Neural cell (in vitro differentiated cells): Measurements from ENCODE around the gene INS. TPM values are rescaled to one million over a fixed set of nuclear protein-coding genes. Genes with fewer than 3 reads are reported as not detected.

Experiments used
- H2AFZ ChIP-seq: fragments of 200-600, 300-800 bp; sonication (generic), shearing (Covaris generic); 2 replicates; pipeline ENCODE4 v1.6.0; 2014; ENCODE audit warnings: low read depth, mild to moderate bottlenecking, antibody characterized with exemption, low read length, moderate library complexity
- H3F3A ChIP-seq: fragments of 200-600 bp; shearing (Covaris generic); 2 replicates; pipeline ENCODE4 v1.6.1; 2016; ENCODE audit warnings: mild to moderate bottlenecking, moderate library complexity, mixed read lengths, antibody characterized with exemption, low read length; ENCODE audit not compliant: insufficient read depth, poor library complexity, severe bottlenecking
- H3K27ac ChIP-seq: fragments of 200-600, 300-800 bp; sonication (generic), shearing (Covaris generic); 2 replicates; pipeline ENCODE4 v1.5.1; 2014; ENCODE audit warnings: mild to moderate bottlenecking, low read length, moderate library complexity
- H3K27me3 ChIP-seq: fragments of 300-800, 200-600 bp; sonication (generic), shearing (Covaris generic); 2 replicates; pipeline ENCODE4 v1.6.0; 2014; ENCODE audit warnings: mild to moderate bottlenecking, low read depth, low read length, moderate library complexity; ENCODE audit not compliant: insufficient read depth
- H3K36me3 ChIP-seq: fragments of 300-800, 200-600 bp; sonication (generic), shearing (Covaris generic); 2 replicates; pipeline ENCODE4 v1.5.1; 2014; ENCODE audit warnings: mild to moderate bottlenecking, antibody characterized with exemption, low read length, moderate library complexity; ENCODE audit not compliant: insufficient read depth
- H3K4me2 ChIP-seq: fragments of 300-800, 200-600 bp; sonication (generic), shearing (Covaris generic); 2 replicates; pipeline ENCODE4 v1.6.0; 2014; ENCODE audit warnings: mild to moderate bottlenecking, low read length
- H3K4me3 ChIP-seq: fragments of 300-800, 200-600 bp; sonication (generic), shearing (Covaris generic); 2 replicates; pipeline ENCODE4 v1.5.1; 2014; ENCODE audit warnings: mild to moderate bottlenecking, low read length, moderate library complexity
- H3K79me2 ChIP-seq: fragments of 200-600 bp; shearing (Covaris generic); replicated peaks from 2 replicates; pipeline ENCODE4 v1.6.0; 2014; ENCODE audit warnings: mild to moderate bottlenecking, low read length, moderate library complexity; ENCODE audit not compliant: insufficient read depth
- H3K9ac ChIP-seq: fragments of 300-800, 200-600 bp; sonication (generic), shearing (Covaris generic); 2 replicates; pipeline ENCODE4 v1.6.1; 2016; ENCODE audit warnings: mild to moderate bottlenecking, low read length, mixed read lengths
- H3K9me2 ChIP-seq: fragments of 200-600 bp; shearing (Covaris generic); 2 replicates; pipeline ENCODE4 v1.6.1; 2016; ENCODE audit warnings: mild to moderate bottlenecking, low read length, mixed read lengths; ENCODE audit not compliant: insufficient read depth
- H3K9me3 ChIP-seq: fragments of 200-600, 300-800 bp; sonication (generic), shearing (Covaris generic); 2 replicates; pipeline ENCODE4 v1.6.1; 2016; ENCODE audit warnings: mild to moderate bottlenecking, mixed run types, low read length, moderate library complexity, mixed read lengths
- H4K20me1 ChIP-seq: fragments of 200-600 bp; shearing (Covaris generic); 2 replicates; pipeline ENCODE4 v1.6.1; 2016; ENCODE audit warnings: mild to moderate bottlenecking, mixed run types; ENCODE audit not compliant: insufficient read depth
- CTCF ChIP-seq: fragments of 450-650 bp; IDR thresholded peaks from 2 replicates; pipeline ENCODE4 v1.5.1; 2014; ENCODE audit warnings: antibody characterized with exemption, mild to moderate bottlenecking, moderate library complexity; ENCODE audit not compliant: poor library complexity, severe bottlenecking
- EP300 ChIP-seq: fragments of 450-650 bp; conservative IDR thresholded peaks from 2 replicates; pipeline ENCODE4 v1.6.1; 2014; ENCODE audit warnings: antibody characterized with exemption, mild to moderate bottlenecking, moderate library complexity; ENCODE audit not compliant: poor library complexity, severe bottlenecking
- EZH2 ChIP-seq: fragments of 200-600, 300-800 bp; shearing (Covaris generic), sonication (generic); IDR thresholded peaks from 2 replicates; pipeline ENCODE4 v1.6.1; 2014; ENCODE audit warnings: antibody characterized with exemption, low read length, borderline replicate concordance, mild to moderate bottlenecking; ENCODE audit not compliant: insufficient read depth, poor library complexity, severe bottlenecking
- MXI1 ChIP-seq: fragments of 450-650 bp; conservative IDR thresholded peaks from 2 replicates; pipeline ENCODE4 v1.6.1; 2014; ENCODE audit warnings: antibody characterized with exemption, mild to moderate bottlenecking; ENCODE audit not compliant: poor library complexity, severe bottlenecking
- POLR2AphosphoS5 ChIP-seq: IDR thresholded peaks from 2 replicates; pipeline ENCODE4 v1.6.1; 2012
- RAD21 ChIP-seq: fragments of 450-650 bp; conservative IDR thresholded peaks from 2 replicates; pipeline ENCODE4 v1.6.1; 2014; ENCODE audit warnings: antibody characterized with exemption, mild to moderate bottlenecking, moderate library complexity
- REST ChIP-seq: IDR thresholded peaks from 2 replicates; pipeline ENCODE4 v1.6.1; 2012; ENCODE audit warnings: borderline replicate concordance
- SMC3 ChIP-seq: fragments of 450-650 bp; conservative IDR thresholded peaks from 2 replicates; pipeline ENCODE4 v1.6.1; 2014; ENCODE audit warnings: antibody characterized with exemption, mild to moderate bottlenecking, moderate library complexity; ENCODE audit not compliant: poor library complexity
- TAF1 ChIP-seq: IDR thresholded peaks from 2 replicates; pipeline ENCODE4 v1.6.1; 2012; ENCODE audit warnings: low read depth
- polyA plus RNA-seq: library from polyadenylated mRNA; depleted of rRNA; stranded (reverse); fragments of >200 nt; gene quantifications from 2 replicates; pipeline ENCODE4 v1.2.3, GENCODE V29; 2014

INS gene
- polyA plus RNA-seq, 1 donor from 2014 or later: not detected

- TF ChIP-seq RAD21: peak; percentile 80
- TF ChIP-seq EP300: no peak
- TF ChIP-seq TAF1: no peak
- peak; percentile 90 for TF ChIP-seq SMC3
- peak; percentile 88 for TF ChIP-seq CTCF
- no peak for TF ChIP-seq REST
- no peak for TF ChIP-seq EZH2
- no peak for TF ChIP-seq POLR2AphosphoS5
- TF ChIP-seq MXI1: peak; percentile 5
- Histone ChIP-seq H2AFZ (no peak overlapping the region), H3K79me2 (no peaks in the 10 kb centered on the region), H4K20me1 (no peaks in the 10 kb centered on the region), H3K27me3 (peaks cover 16% of the 10 kb centered on the region), H3K9me3 (no peaks in the 10 kb centered on the region), H3K4me2 (peak overlapping the region; percentile 81), H3K9me2 (no peaks in the 10 kb centered on the region), H3K27ac (peak overlapping the region; percentile 22), H3K4me3 (peak overlapping the region; percentile 56), H3K9ac (peak overlapping the region; percentile 59), H3F3A (no peaks in the 10 kb centered on the region), H3K36me3 (no peaks in the 10 kb centered on the region)
These were observed 9.3 kb downstream of the INS start for GRCh38 chr11:2151500-2152257.

GRCh38 chr11:2149864-2150847, 10.9 kb downstream of the INS start:
- no peaks in the 10 kb centered on the region for H3K9me3 ChIP-seq
- TF ChIP-seq TAF1 (no peak), SMC3 (peak; percentile 77), REST (no peak), EZH2 (no peak), EP300 (no peak), RAD21 (peak; percentile 78), CTCF (peak; percentile 80), POLR2AphosphoS5 (no peak)
- no peaks in the 10 kb centered on the region for H3K79me2 ChIP-seq
- H3K27me3 ChIP-seq: peaks cover 31% of the 10 kb centered on the region
- H3K4me2 ChIP-seq: no peak overlapping the region
- H2AFZ ChIP-seq: no peak overlapping the region
- no peak overlapping the region for H3K27ac ChIP-seq
- H3K36me3 ChIP-seq: no peaks in the 10 kb centered on the region
- no peaks in the 10 kb centered on the region for H4K20me1 ChIP-seq
- H3K9ac ChIP-seq: no peak overlapping the region
- no peak overlapping the region for H3K4me3 ChIP-seq
- H3F3A ChIP-seq: no peaks in the 10 kb centered on the region
- no peaks in the 10 kb centered on the region for H3K9me2 ChIP-seq
